ENCODE measurements around the gene MPPED2.

GRCh38 chr11:30446520-30446919 is 139.6 kb downstream of the MPPED2 start:
- TF ChIP-seq CTCF (IDR thresholded peaks at IDR 0.05) = no peak
- no peak for TF ChIP-seq POLR2A (IDR thresholded peaks at IDR 0.05)
